Breast epithelium (tissue), 3 donors: ENCODE data around the gene DGCR6.
"Not testable (repeated sequence)": the region's sequence is repeated elsewhere in the genome, so short reads cannot be mapped to it uniquely, and the experiment has no call there.

ENCODE experiments used
- CTCF ChIP-seq, 3 donors: fragments of 450-650 bp; IDR thresholded peaks; one replicate each; pipeline ENCODE4 v1.5.1; 2016 to 2017; ENCODE audit warnings: antibody characterized with exemption in 3 of 3, mild to moderate bottlenecking in 3 of 3, moderate library complexity in 3 of 3
- POLR2A ChIP-seq: fragments of 450-650 bp; IDR thresholded peaks from one replicate; pipeline ENCODE4 v1.6.1; 2016; ENCODE audit warnings: antibody characterized with exemption, mild to moderate bottlenecking, moderate library complexity

GRCh38 chr22:18960166-18960820 is 54.2 kb downstream of the DGCR6 start:
- TF ChIP-seq CTCF (IDR thresholded peaks at IDR 0.05); POLR2A: not testable (repeated sequence)
